GM18517 (cell line): Measurements from ENCODE around the gene RAX2.

Experiments used
- ATAC-seq: cut with Tn5 transposase; IDR thresholded peaks from one replicate; pipeline ENCODE4 v1.9.1; 2021; ENCODE audit warnings: mild to moderate bottlenecking, moderate library complexity; ENCODE audit not compliant: unreplicated experiment

Gene RAX2

GRCh38 chr19:3733549-3734309 is 38.3 kb downstream of the RAX2 start:
- no peak for ATAC-seq

GRCh38 chr19:3732108-3732507 is 39.9 kb downstream of the RAX2 start:
- no peak for ATAC-seq

GRCh38 chr19:3730457-3730958 is 41.5 kb downstream of the RAX2 start:
- ATAC-seq = no peak

- no peak for ATAC-seq
Observed at GRCh38 chr19:3725640-3726310, 46.3 kb downstream of the RAX2 start.

- ATAC-seq = no peak
Observed at GRCh38 chr19:3725121-3725520, 46.9 kb downstream of the RAX2 start.

- ATAC-seq = no peak
Observed at GRCh38 chr19:3723883-3724282, 48.1 kb downstream of the RAX2 start.

- no peak for ATAC-seq
Observed at GRCh38 chr19:3723110-3723488, 48.9 kb downstream of the RAX2 start.

GRCh38 chr19:3722443-3723109 is 49.5 kb downstream of the RAX2 start:
- ATAC-seq = no peak

- ATAC-seq = no peak
Observed at GRCh38 chr19:3721887-3722442, 50.1 kb downstream of the RAX2 start.

GRCh38 chr19:3721131-3721886 is 50.7 kb downstream of the RAX2 start:
- ATAC-seq = no peak

- no peak for ATAC-seq
Observed at GRCh38 chr19:3720349-3720917, 51.6 kb downstream of the RAX2 start.

GRCh38 chr19:3719868-3720267 is 52.2 kb downstream of the RAX2 start:
- no peak for ATAC-seq
